SU-DHL-6 (cell line): ENCODE data around the gene NOTCH3.

Experiments
- H2AFZ ChIP-seq: fragments of 200-600 bp; sonication (generic); 2 replicates; pipeline ENCODE4 v1.6.1; 2014; ENCODE audit warnings: low read depth, mild to moderate bottlenecking, moderate library complexity, mixed read lengths, antibody characterized with exemption, low read length; ENCODE audit not compliant: severe bottlenecking
- H3F3A ChIP-seq: fragments of 200-600 bp; shearing (Covaris generic); 2 replicates; pipeline ENCODE4 v1.6.0; 2016; ENCODE audit warnings: antibody characterized with exemption, mild to moderate bottlenecking; ENCODE audit not compliant: insufficient read depth
- H3K27ac ChIP-seq: fragments of 200-600 bp; sonication (generic); 2 replicates; pipeline ENCODE4 v1.5.1; 2016; ENCODE audit warnings: low read depth, mild to moderate bottlenecking, low read length, moderate library complexity, mixed read lengths
- H3K27me3 ChIP-seq: fragments of 200-600 bp; sonication (generic), shearing (Covaris generic); 2 replicates; pipeline ENCODE4 v1.6.0; 2014; ENCODE audit warnings: mild to moderate bottlenecking, low read length
- H3K36me3 ChIP-seq: fragments of 200-600 bp; sonication (generic); 2 replicates; pipeline ENCODE4 v1.6.1; 2014; ENCODE audit warnings: mild to moderate bottlenecking, low read length, mixed read lengths
- H3K4me2 ChIP-seq: fragments of 300-600, 200-600 bp; shearing (Covaris generic), sonication (generic); 2 replicates; pipeline ENCODE4 v1.6.0; 2014; ENCODE audit warnings: low read length, low read depth, mild to moderate bottlenecking; ENCODE audit not compliant: poor library complexity, severe bottlenecking
- H3K4me3 ChIP-seq: fragments of 200-600 bp; sonication (generic); 2 replicates; pipeline ENCODE4 v1.5.1; 2014; ENCODE audit warnings: antibody characterized with exemption, low read length, mild to moderate bottlenecking, mixed read lengths; ENCODE audit not compliant: insufficient read depth, poor library complexity, severe bottlenecking
- H3K79me2 ChIP-seq: fragments of 200-600 bp; sonication (generic); 2 replicates; pipeline ENCODE4 v1.6.1; 2014; ENCODE audit warnings: mild to moderate bottlenecking, low read length, moderate library complexity; ENCODE audit not compliant: insufficient read depth
- H3K9ac ChIP-seq: fragments of 200-600 bp; sonication (generic); 2 replicates; pipeline ENCODE4 v1.7.0; 2014; ENCODE audit warnings: mild to moderate bottlenecking, low read length
- H3K9me2 ChIP-seq: fragments of 200-600 bp; sonication (generic); replicated peaks from 2 replicates; pipeline ENCODE4 v1.6.1; 2014; ENCODE audit warnings: low read length; ENCODE audit not compliant: insufficient read depth
- H3K9me3 ChIP-seq: fragments of 200-600 bp; sonication (generic); 2 replicates; pipeline ENCODE4 v1.6.1; 2014; ENCODE audit warnings: low read length, mixed read lengths; ENCODE audit not compliant: insufficient read depth
- H4K20me1 ChIP-seq: fragments of 200-600 bp; sonication (generic); 2 replicates; pipeline ENCODE4 v1.6.1; 2014; ENCODE audit warnings: low read depth, mild to moderate bottlenecking, antibody characterized with exemption, low read length, moderate library complexity, mixed read lengths
- CTCF ChIP-seq: fragments of 200-600 bp; sonication (generic); IDR thresholded peaks from one replicate; pipeline ENCODE4 v1.5.1; 2017; ENCODE audit warnings: antibody characterized with exemption, mild to moderate bottlenecking, low read length, moderate library complexity; ENCODE audit not compliant: insufficient read depth, poor library complexity, severe bottlenecking
- EZH2phosphoT487 ChIP-seq: fragments of 200-600 bp; sonication (generic), shearing (Covaris generic); conservative IDR thresholded peaks from 2 replicates; pipeline ENCODE4 v1.6.1; 2018; ENCODE audit warnings: mild to moderate bottlenecking, antibody characterized with exemption, low read length, moderate library complexity, mixed read lengths

The NOTCH3 gene

GRCh38 chr19:15244808-15245207 lies 44.0 kb upstream of the NOTCH3 start:
- TF ChIP-seq EZH2phosphoT487 (no peak), CTCF (no peak)
- Histone ChIP-seq H3K9me2 (no peaks in the 10 kb centered on the region), H2AFZ (no peak overlapping the region), H3K79me2 (no peaks in the 10 kb centered on the region), H3K4me2 (no peak overlapping the region), H3F3A (no peaks in the 10 kb centered on the region), H3K27ac (no peak overlapping the region), H3K27me3 (no peaks in the 10 kb centered on the region), H3K4me3 (no peak overlapping the region), H3K36me3 (no peaks in the 10 kb centered on the region), H4K20me1 (no peaks in the 10 kb centered on the region; the same call in 1 of the 2 replicates), H3K9me3 (no peaks in the 10 kb centered on the region), H3K9ac (no peak overlapping the region)

GRCh38 chr19:15244106-15244803 lies 43.5 kb upstream of the NOTCH3 start:
- no peak overlapping the region for H3K4me3 ChIP-seq
- TF ChIP-seq CTCF = no peak
- TF ChIP-seq EZH2phosphoT487 = no peak
- H3K4me2 ChIP-seq = no peak overlapping the region
- H3K36me3 ChIP-seq = no peaks in the 10 kb centered on the region
- H2AFZ ChIP-seq = no peak overlapping the region
- no peaks in the 10 kb centered on the region; the same call in 1 of the 2 replicates for H4K20me1 ChIP-seq
- no peaks in the 10 kb centered on the region for H3K27me3 ChIP-seq
- H3F3A ChIP-seq = no peaks in the 10 kb centered on the region
- H3K9ac ChIP-seq = no peak overlapping the region
- H3K79me2 ChIP-seq = no peaks in the 10 kb centered on the region
- H3K27ac ChIP-seq = no peak overlapping the region
- H3K9me2 ChIP-seq = no peaks in the 10 kb centered on the region
- no peaks in the 10 kb centered on the region for H3K9me3 ChIP-seq

GRCh38 chr19:15243236-15243957 lies 42.6 kb upstream of the NOTCH3 start:
- H3K27ac ChIP-seq = no peak overlapping the region
- no peak overlapping the region for H2AFZ ChIP-seq
- no peaks in the 10 kb centered on the region for H4K20me1 ChIP-seq
- no peaks in the 10 kb centered on the region for H3K27me3 ChIP-seq
- H3K9ac ChIP-seq = no peak overlapping the region
- H3K4me3 ChIP-seq = no peak overlapping the region
- H3K9me3 ChIP-seq = no peaks in the 10 kb centered on the region
- no peaks in the 10 kb centered on the region for H3F3A ChIP-seq
- no peaks in the 10 kb centered on the region for H3K9me2 ChIP-seq
- H3K36me3 ChIP-seq = no peaks in the 10 kb centered on the region
- H3K79me2 ChIP-seq = no peaks in the 10 kb centered on the region
- H3K4me2 ChIP-seq = no peak overlapping the region
- TF ChIP-seq EZH2phosphoT487 (no peak), CTCF (no peak)
